GM19328 (cell line): ENCODE data around the gene TOM1L2.

Experiments
- ATAC-seq: cut with Tn5 transposase; IDR thresholded peaks from one replicate; pipeline ENCODE4 v1.9.1; 2021; ENCODE audit warnings: mild to moderate bottlenecking, moderate library complexity; ENCODE audit not compliant: unreplicated experiment

TOM1L2 gene

GRCh38 chr17:17902376-17902775 lies 69.8 kb downstream of the TOM1L2 start:
- ATAC-seq: no peak

- no peak for ATAC-seq
Observed at GRCh38 chr17:17900615-17901520, 71.3 kb downstream of the TOM1L2 start.

- no peak for ATAC-seq
Observed at GRCh38 chr17:17899486-17899885, 72.7 kb downstream of the TOM1L2 start.

GRCh38 chr17:17898673-17899072 lies 73.5 kb downstream of the TOM1L2 start:
- ATAC-seq: no peak

- no peak for ATAC-seq
Observed at GRCh38 chr17:17897442-17897841, 74.8 kb downstream of the TOM1L2 start.

GRCh38 chr17:17896746-17897145 lies 75.5 kb downstream of the TOM1L2 start:
- no peak for ATAC-seq

GRCh38 chr17:17893801-17894644 lies 78.2 kb downstream of the TOM1L2 start:
- ATAC-seq: no peak

- ATAC-seq: no peak
Observed at GRCh38 chr17:17892731-17893130, 79.5 kb downstream of the TOM1L2 start.

GRCh38 chr17:17892009-17892408 lies 80.2 kb downstream of the TOM1L2 start:
- ATAC-seq: no peak

- no peak for ATAC-seq
Observed at GRCh38 chr17:17890773-17891759, 81.1 kb downstream of the TOM1L2 start.

- no peak for ATAC-seq
Observed at GRCh38 chr17:17889922-17890321, 82.3 kb downstream of the TOM1L2 start.

- ATAC-seq: no peak
Observed at GRCh38 chr17:17888821-17889220, 83.4 kb downstream of the TOM1L2 start.

GRCh38 chr17:17888371-17888770 lies 83.8 kb downstream of the TOM1L2 start:
- no peak for ATAC-seq

GRCh38 chr17:17887752-17888304 lies 84.4 kb downstream of the TOM1L2 start:
- no peak for ATAC-seq

GRCh38 chr17:17886726-17887125 lies 85.5 kb downstream of the TOM1L2 start:
- no peak for ATAC-seq

GRCh38 chr17:17886226-17886625 lies 86.0 kb downstream of the TOM1L2 start:
- ATAC-seq: no peak

- no peak for ATAC-seq
Observed at GRCh38 chr17:17884391-17885357, 87.5 kb downstream of the TOM1L2 start.

- ATAC-seq: no peak
Observed at GRCh38 chr17:17883801-17884200, 88.4 kb downstream of the TOM1L2 start.

- no peak for ATAC-seq
Observed at GRCh38 chr17:17882082-17882581, 90.1 kb downstream of the TOM1L2 start.
